ENCODE measurements around the gene PABPN1L.
A peak's percentile ranks its signal among the peaks of the same experiment; 100 is the strongest.
"Not testable (repeated sequence)": the region's sequence is repeated elsewhere in the genome, so short reads cannot be mapped to it uniquely, and the experiment has no call there.

Gene PABPN1L

GRCh38 chr16:88825146-88825545 is 41.3 kb downstream of the PABPN1L start:
- DNase-seq: no peak

GRCh38 chr16:88824256-88825077 is 42.0 kb downstream of the PABPN1L start:
- no peak for DNase-seq

- DNase-seq: not testable (repeated sequence)
These were observed 42.8 kb downstream of the PABPN1L start for GRCh38 chr16:88823646-88824045.

GRCh38 chr16:88822281-88823040 is 44.0 kb downstream of the PABPN1L start:
- no peak for DNase-seq

- no peak for DNase-seq
These were observed 45.2 kb downstream of the PABPN1L start for GRCh38 chr16:88821168-88821850.

GRCh38 chr16:88820385-88821025 is 46.0 kb downstream of the PABPN1L start:
- no peak for DNase-seq

- DNase-seq: no peak
These were observed 47.3 kb downstream of the PABPN1L start for GRCh38 chr16:88819126-88819525.

- DNase-seq: no peak
These were observed 47.9 kb downstream of the PABPN1L start for GRCh38 chr16:88818575-88818874.

GRCh38 chr16:88817785-88818574 is 48.5 kb downstream of the PABPN1L start:
- DNase-seq: peak; percentile 25

- DNase-seq: no peak
These were observed 49.5 kb downstream of the PABPN1L start for GRCh38 chr16:88816736-88817535.

- DNase-seq: no peak
These were observed 50.4 kb downstream of the PABPN1L start for GRCh38 chr16:88815901-88816589.

GRCh38 chr16:88815227-88815626 is 51.2 kb downstream of the PABPN1L start:
- no peak for DNase-seq

- no peak for DNase-seq
These were observed 52.3 kb downstream of the PABPN1L start for GRCh38 chr16:88814144-88814502.
